HG02798 (cell line): ENCODE results near the gene EDDM13.
A peak's percentile ranks its signal among the peaks of the same experiment; 100 is the strongest.
"Not testable (repeated sequence)": the region's sequence is repeated elsewhere in the genome, so short reads cannot be mapped to it uniquely, and the experiment has no call there.

Source experiments
- ATAC-seq: cut with Tn5 transposase; IDR thresholded peaks from one replicate; pipeline ENCODE4 v1.9.1; 2021; ENCODE audit warnings: mild to moderate bottlenecking; ENCODE audit not compliant: unreplicated experiment, poor library complexity

The EDDM13 gene

GRCh38 chr19:56294549-56294948 is 22.0 kb downstream of the EDDM13 start:
- no peak for ATAC-seq

DNA sequence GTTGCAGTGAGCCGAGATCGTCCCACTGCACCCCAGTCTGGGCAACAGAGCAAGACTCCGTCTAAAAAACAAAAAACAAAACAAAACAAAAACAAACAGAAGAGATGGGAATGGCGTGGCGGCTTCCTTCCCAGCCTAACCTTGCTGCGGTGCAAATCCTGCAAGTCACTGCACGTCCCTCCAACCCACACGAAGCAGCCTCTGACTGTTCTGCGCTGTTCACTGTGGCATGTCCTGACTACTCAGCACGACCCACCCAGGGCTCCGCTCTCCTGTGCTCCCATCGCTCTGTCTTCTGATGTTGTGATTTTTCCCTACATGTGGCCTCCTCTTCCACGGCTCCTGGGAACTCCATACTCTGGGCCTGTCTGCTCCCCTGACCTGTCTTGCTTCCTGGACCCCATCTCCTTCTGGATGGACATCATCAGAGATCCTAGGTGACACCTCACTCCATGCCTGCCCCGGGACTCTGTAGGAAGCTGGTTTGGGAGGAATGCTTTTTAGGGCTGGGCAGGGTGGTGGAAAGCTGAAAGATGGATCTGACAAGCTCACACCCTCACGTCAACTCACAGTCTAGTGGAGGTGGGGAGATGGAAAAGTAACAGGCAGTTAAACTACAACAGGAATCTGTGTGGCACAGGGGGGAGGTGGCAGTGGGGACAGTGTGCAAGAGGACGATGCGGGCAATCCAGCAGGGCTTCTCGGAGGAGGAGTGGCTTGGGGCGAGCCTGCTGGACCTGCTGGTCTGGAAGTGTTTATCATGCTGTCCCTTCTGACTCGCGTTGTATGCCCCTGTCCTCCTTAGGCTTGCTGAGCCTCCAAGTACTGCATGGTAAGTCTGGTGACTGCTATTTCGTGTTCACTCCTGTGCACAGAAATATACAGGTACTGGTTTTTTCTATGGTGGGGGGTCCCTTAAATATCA is 23.2 kb downstream of the EDDM13 start:
- ATAC-seq, result no peak

DNA sequence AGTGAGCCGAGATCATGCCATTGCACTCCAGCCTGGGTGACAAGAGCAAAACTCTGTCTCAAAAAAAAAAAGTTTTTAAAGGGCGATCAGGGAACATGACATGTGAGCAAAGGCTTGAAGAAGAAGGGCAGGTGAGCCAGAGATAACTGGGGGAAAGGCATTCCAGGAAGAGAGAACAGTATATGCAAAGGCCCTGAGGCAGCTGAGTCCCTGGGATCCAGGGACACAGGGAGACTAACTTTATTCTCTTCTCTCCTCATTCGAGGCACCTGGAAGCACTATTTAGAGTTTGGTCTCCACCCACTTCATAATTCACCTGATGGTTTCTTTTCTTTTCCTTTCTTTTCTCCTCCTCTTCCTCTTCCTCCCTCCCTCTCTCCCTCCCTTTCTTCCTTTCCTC is 24.5 kb downstream of the EDDM13 start:
- no peak for ATAC-seq

GRCh38 chr19:56299688-56300087 is 27.1 kb downstream of the EDDM13 start:
- ATAC-seq, result no peak

- no peak for ATAC-seq
These were observed 28.6 kb downstream of the EDDM13 start for GRCh38 chr19:56301155-56301554.

DNA sequence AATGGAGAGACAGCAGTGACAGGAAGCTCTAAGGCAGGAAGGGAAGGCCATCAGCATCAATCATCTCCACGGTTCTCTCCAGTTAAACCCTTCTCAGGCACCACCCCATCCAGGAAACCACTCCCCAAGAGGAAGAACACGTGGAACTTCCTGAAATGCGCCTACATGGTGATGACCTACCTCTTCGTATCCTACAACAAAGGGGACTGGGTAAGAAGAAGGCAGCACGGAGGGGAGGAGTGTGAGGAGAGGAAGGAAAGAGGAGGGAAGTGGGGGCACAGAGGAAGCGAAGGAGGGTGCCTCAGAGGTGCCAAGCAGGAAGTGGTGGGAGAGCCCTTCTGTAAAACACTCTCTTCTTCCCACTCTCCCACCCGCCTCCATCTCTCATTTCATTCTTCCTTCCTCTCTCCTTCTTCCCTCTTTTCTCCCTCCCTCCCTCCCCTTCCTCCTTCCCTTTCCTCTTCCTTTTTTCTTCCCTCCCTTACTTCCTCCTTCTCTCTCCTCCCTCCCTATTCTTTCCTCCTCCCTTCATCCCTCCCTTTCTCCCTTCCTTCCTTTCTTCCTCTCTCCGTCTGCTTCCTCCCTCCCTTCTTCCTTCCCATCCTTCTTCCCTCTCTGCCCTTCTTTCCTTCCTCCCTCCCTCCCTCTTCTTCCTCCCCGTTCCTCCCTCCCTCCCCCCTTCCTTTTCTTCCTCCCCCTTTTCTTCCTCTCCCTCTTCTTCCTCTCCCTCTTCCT is 29.5 kb downstream of the EDDM13 start:
- no peak for ATAC-seq

GRCh38 chr19:56304243-56304642 is 31.7 kb downstream of the EDDM13 start:
- ATAC-seq, result no peak

DNA sequence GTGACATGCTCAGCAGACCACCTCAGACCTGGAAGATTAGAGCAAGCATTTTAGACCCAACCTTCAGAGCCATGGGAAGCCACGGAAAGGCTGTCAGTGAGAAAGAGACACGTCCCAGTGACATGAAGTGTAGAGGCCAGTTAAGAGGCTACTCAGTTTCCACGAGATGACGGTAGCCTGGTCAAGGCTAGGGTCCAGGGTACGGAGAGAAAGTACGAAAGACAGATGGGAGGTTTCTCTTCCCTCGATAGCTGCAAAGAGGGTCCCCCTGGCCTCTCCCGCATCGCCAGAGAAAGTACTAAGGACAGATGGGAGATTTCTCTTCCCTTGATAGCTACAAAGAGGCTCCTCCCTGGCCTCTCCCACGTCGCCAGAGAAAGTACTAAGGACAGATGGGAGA is 33.5 kb downstream of the EDDM13 start:
- ATAC-seq, result no peak

DNA sequence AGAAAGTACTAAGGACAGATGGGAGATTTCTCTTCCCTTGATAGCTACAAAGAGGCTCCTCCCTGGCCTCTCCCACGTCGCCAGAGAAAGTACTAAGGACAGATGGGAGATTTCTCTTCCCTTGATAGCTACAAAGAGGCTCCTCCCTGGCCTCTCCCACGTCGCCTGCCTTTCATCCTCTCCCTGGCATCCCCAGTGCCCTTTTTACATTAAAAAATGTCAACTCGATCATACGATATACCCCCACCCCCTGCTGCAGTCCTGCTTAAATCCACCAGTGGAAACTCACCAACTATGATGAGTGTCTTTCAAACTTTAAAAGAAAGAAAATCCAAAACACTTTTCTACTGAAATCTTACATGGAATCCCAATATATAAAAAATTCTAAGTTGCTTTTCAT is 34.5 kb downstream of the EDDM13 start:
- ATAC-seq, result not testable (repeated sequence)

DNA sequence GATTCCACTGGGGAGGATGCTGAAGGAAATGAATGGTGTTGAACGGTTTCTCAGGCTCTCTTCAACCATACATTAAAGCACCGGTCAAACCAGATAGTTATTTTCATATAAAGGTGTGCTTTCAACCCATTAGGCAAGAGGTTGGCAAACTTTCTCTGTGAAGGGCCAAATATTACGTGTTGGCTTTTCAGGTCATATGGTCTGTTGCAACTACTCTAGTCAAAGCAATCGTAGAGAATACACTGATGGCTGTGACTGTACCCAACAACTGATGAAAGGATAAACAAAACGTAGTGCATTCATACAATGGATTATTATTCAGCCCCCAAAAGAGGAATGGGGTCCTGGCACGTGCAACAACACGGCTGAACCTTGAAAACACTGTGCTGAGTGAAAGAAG is 36.2 kb downstream of the EDDM13 start:
- no peak for ATAC-seq

DNA sequence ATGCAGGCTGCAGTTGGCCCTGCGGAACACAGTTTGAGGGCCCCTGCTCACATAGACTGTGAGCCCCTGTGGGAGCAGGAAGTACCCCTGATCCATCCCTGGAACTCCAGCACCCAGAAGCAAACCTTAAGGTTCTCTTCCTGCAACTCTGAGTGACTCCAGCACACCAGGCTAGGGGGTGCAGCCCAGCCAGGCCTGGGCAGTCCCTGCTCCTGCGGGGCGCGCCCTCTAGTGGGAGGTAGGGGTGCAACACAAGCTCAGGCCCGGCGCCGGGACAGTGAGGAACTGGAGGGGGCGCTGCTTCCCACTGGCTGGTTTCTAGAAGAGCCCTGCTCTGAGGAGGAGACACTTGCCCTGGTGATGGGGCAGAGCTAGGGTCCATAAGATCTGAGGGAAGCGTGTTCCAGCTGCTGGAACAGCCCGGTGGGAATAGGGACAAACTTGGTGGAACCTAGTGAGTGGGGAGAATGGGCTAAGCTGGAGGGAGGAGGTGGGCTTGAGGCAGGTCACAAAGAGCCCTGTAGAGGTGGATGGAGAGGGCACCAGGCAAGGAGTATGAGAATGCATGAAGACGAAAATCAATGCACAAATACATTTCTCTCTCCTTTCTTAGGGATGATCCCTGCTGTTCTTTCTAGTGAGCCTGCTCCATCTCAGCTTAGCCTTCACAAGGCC is 37.1 kb downstream of the EDDM13 start:
- peak; percentile 39 for ATAC-seq

GRCh38 chr19:56310462-56310861 is 37.9 kb downstream of the EDDM13 start:
- ATAC-seq, result no peak

DNA sequence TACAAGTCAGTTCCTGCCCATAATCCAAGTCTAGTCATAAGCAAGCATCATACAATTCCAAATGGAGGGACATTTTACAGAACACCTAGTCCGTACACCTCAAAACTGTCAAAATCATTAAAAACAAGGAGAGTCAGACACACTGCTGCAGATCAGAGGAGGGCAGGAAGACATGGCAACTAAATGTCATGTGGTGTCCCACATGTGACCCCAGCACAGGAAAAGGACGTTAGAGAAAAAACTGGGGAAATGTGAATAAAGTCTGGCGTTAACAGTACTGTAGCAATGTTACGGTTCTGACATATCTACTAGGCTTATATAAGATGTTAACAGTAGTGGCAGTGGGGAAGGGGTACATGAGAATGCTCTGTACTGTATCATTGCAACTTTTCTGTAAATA is 39.8 kb downstream of the EDDM13 start:
- no peak for ATAC-seq

GRCh38 chr19:56312787-56313657 is 40.5 kb downstream of the EDDM13 start:
- no peak for ATAC-seq

GRCh38 chr19:56314018-56314380 is 41.5 kb downstream of the EDDM13 start:
- no peak for ATAC-seq

GRCh38 chr19:56314381-56315076 is 42.0 kb downstream of the EDDM13 start, which contains the start of gene ZSCAN5A:
Gene ZSCAN5A (minus strand): TSS chr19:56314839. CDS start chr19:56225046, 89,793 bp downstream.
- peak; percentile 83 for ATAC-seq

GRCh38 chr19:56315077-56315828 is 42.7 kb downstream of the EDDM13 start:
- ATAC-seq, result peak; percentile 86

DNA sequence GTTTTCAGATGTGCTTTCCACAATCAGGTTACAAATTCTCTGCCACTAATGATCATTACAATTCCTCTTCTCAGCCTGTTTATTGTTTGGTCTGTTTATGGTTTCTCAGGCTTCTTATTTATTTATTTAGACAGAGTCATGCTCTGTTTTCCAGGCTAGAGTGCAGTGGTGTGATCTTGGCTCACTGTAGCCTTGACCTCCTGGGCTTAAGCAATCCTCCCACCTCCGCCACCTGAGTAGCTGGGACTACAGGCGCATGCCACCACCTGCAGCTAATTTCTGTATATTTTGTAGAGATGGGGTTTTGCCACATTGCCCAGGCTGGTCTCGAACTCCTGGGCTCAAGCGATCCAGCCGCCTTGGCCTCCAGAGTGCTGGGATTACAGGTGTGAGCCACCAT is 44.2 kb downstream of the EDDM13 start:
- no peak for ATAC-seq

DNA sequence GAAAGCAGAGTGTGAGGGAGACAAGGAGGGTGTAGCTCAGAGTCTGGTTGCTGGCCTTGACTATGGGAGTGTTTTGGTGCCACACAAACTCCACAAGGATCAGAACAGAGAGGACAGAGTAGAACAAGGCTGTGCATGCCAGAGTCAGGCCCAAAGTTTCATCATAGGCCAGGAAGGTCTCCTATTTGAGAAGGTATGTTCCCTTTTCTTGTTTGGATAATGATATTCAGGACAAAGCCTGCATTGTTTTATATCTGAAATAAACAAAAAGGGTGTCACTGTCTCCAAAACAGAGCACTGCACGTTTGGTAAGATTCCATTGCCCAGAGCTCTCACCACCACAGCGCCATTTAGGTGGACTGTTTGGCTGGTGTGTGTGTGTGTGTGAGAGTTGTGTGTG is 45.2 kb downstream of the EDDM13 start:
- no peak for ATAC-seq
